Measurements from ENCODE around the gene FAM171A1.
"Not testable (repeated sequence)": the region's sequence is repeated elsewhere in the genome, so short reads cannot be mapped to it uniquely, and the experiment has no call there.

FAM171A1 gene

GRCh38 chr10:15209827-15210509 is 161.1 kb downstream of the FAM171A1 start:
- peak; percentile 90 for DNase-seq (ENCODE audit: low spot score)

GRCh38 chr10:15208221-15208620 is 162.9 kb downstream of the FAM171A1 start:
- DNase-seq (ENCODE audit: low spot score), result no peak

- not testable (repeated sequence) for DNase-seq (ENCODE audit: low spot score)
These were observed 163.7 kb downstream of the FAM171A1 start for GRCh38 chr10:15207410-15207809.

- no peak for DNase-seq (ENCODE audit: low spot score)
These were observed 168.4 kb downstream of the FAM171A1 start for GRCh38 chr10:15202639-15203038.

- DNase-seq (ENCODE audit: low spot score), result not testable (repeated sequence)
These were observed 168.8 kb downstream of the FAM171A1 start for GRCh38 chr10:15202301-15202621.

- DNase-seq (ENCODE audit: low spot score), result no peak
These were observed 169.3 kb downstream of the FAM171A1 start for GRCh38 chr10:15201589-15202300.

- DNase-seq (ENCODE audit: low spot score), result no peak
These were observed 170.5 kb downstream of the FAM171A1 start for GRCh38 chr10:15200626-15201025.

GRCh38 chr10:15197911-15198310 is 173.2 kb downstream of the FAM171A1 start:
- no peak for DNase-seq (ENCODE audit: low spot score)

GRCh38 chr10:15197276-15197675 is 173.8 kb downstream of the FAM171A1 start:
- DNase-seq (ENCODE audit: low spot score), result no peak

GRCh38 chr10:15196021-15196834 is 174.9 kb downstream of the FAM171A1 start:
- DNase-seq (ENCODE audit: low spot score), result no peak

- no peak for DNase-seq (ENCODE audit: low spot score)
These were observed 181.8 kb downstream of the FAM171A1 start for GRCh38 chr10:15189133-15189885.

- no peak for DNase-seq (ENCODE audit: low spot score)
These were observed 182.5 kb downstream of the FAM171A1 start for GRCh38 chr10:15188603-15189002.

GRCh38 chr10:15183689-15184481 is 187.2 kb downstream of the FAM171A1 start:
- DNase-seq (ENCODE audit: low spot score), result no peak

GRCh38 chr10:15182540-15183207 is 188.4 kb downstream of the FAM171A1 start:
- DNase-seq (ENCODE audit: low spot score), result no peak

- no peak for DNase-seq (ENCODE audit: low spot score)
These were observed 189.4 kb downstream of the FAM171A1 start for GRCh38 chr10:15181576-15182156.

- DNase-seq (ENCODE audit: low spot score), result no peak
These were observed 190.4 kb downstream of the FAM171A1 start for GRCh38 chr10:15180736-15181135.

GRCh38 chr10:15176269-15176668 is 194.8 kb downstream of the FAM171A1 start:
- no peak for DNase-seq (ENCODE audit: low spot score)

- DNase-seq (ENCODE audit: low spot score), result no peak
These were observed 195.5 kb downstream of the FAM171A1 start for GRCh38 chr10:15175587-15175986.

- no peak for DNase-seq (ENCODE audit: low spot score)
These were observed 198.7 kb downstream of the FAM171A1 start for GRCh38 chr10:15172306-15172840.

Data from cerebellar cortex (tissue), 1 donor.